Posterior cingulate gyrus (tissue), 11 donors: ENCODE data around the gene CTBP1.

ENCODE experiments used
- DNase-seq, 10 donors: peaks; one replicate each; pipeline versions ENCODE4 v3.0.0 to v3.0.0-alpha.2; 2020 to 2021; ENCODE audit warnings: mixed read lengths in 3 of 10
- intact Hi-C: fragments of 100-400 bp; cut with DNase I; formaldehyde crosslinking; loops from one replicate; pipeline ENCODE4 v1.15.1; 2023

The CTBP1 gene

GRCh38 chr4:1170156-1170975, 78.6 kb downstream of the CTBP1 start:
- intact Hi-C loops, result no loop called here

GRCh38 chr4:1169691-1170096, 79.2 kb downstream of the CTBP1 start:
- peak in 1 of 10 donors; percentile 66 for DNase-seq
- intact Hi-C loops, result loop anchor here (5.0 to 10.0 kb wide), 3 partner anchors 78 to 175 kb away; partner anchors contain the start of genes CTBP1 and UVSSA

More at GRCh38 chr4:1170156-1170975, 78.6 kb downstream of the CTBP1 start:
- peak in 1 of 10 donors; percentile 54 for DNase-seq

- intact Hi-C loops, result loop anchor here (5.0 to 10.0 kb wide), 3 partner anchors 78 to 176 kb away; partner anchors contain the start of genes CTBP1 and UVSSA
Measured at GRCh38 chr4:1169171-1169671, 79.7 kb downstream of the CTBP1 start.

GRCh38 chr4:1168191-1169101, 80.5 kb downstream of the CTBP1 start:
- intact Hi-C loops, result loop anchor here (5.0 to 10.0 kb wide), 3 partner anchors 79 to 176 kb away; partner anchors contain the start of genes CTBP1 and UVSSA
- peak in 1 of 10 donors; percentile 47 for DNase-seq

More at GRCh38 chr4:1169171-1169671, 79.7 kb downstream of the CTBP1 start:
- peak in 1 of 10 donors; percentile 45 for DNase-seq

GRCh38 chr4:1167244-1167949, 81.5 kb downstream of the CTBP1 start:
- peak; percentile 66 to 96 (median 80) for DNase-seq
- intact Hi-C loops, result loop anchor here (2.0 to 10.0 kb wide), 4 partner anchors 37 to 177 kb away; partner anchors contain the start of genes CTBP1 and UVSSA

- DNase-seq, result peak in 2 of 10 donors; percentile 47 to 65
- intact Hi-C loops, result loop anchor here (2.0 to 10.0 kb wide), 4 partner anchors 36 to 178 kb away; partner anchors contain the start of genes CTBP1 and UVSSA
Measured at GRCh38 chr4:1166509-1167243, 82.3 kb downstream of the CTBP1 start.

- peak in 1 of 10 donors; percentile 55 for DNase-seq
- intact Hi-C loops, result loop anchor here (5.0 to 10.0 kb wide), 3 partner anchors 82 to 180 kb away; partner anchors contain the start of genes CTBP1 and UVSSA
Measured at GRCh38 chr4:1164956-1165545, 83.9 kb downstream of the CTBP1 start.

- intact Hi-C loops, result loop anchor here (10.0 kb wide), 1 partner anchor 180 kb away; the partner anchor contains the start of gene UVSSA
- DNase-seq, result peak in 1 of 10 donors; percentile 67
Measured at GRCh38 chr4:1164444-1164843, 84.5 kb downstream of the CTBP1 start.

- intact Hi-C loops, result loop anchor here (10.0 kb wide), 1 partner anchor 181 kb away; the partner anchor contains the start of gene UVSSA
- no peak for DNase-seq
Measured at GRCh38 chr4:1164040-1164439, 84.9 kb downstream of the CTBP1 start.
